ENCODE results near the gene CDK5R1.

CDK5R1 gene

DNA sequence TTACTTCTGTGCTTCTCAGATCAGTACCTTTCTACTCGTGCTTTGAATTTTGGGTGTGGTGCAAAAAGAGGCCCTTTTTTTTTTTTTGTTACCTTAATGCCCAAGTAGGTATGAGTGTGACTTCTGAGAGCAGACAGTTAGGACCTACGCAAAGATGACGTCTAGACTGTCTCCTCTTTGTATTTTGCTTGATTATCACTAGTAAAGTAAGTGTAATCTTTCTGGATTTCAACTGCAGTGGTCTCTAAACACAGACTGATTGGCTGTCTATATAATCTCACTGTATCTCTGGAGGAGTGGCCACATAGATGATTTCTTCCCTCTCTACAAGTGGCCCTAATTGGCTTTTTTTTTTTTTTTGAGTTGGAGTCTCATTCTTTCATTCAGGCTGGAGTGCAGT is 11.5 kb upstream of the CDK5R1 start:
- no peak for DNase-seq

DNA sequence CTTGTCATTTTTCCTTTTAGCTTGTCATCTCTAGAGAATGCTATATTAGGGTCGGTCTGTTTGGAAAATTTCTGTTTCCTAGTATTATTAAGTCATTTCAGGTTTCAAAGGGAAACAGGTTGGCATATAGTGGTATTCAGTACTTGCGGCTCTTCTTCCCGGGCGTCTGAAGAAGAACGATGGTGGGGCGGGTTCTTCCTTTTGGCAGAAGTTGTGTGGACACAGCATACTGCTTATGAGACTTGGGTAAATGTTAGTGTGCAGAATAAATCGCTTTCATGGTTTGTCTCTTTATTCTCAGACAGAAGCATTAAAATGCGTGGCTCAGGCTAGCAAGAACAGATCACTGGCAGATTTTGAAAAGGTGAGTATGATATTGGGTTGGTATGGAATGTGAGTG is 9.6 kb upstream of the CDK5R1 start:
- no peak for DNase-seq

GRCh38 chr17:32479074-32479617 is 7.6 kb upstream of the CDK5R1 start:
- no peak for DNase-seq

DNA sequence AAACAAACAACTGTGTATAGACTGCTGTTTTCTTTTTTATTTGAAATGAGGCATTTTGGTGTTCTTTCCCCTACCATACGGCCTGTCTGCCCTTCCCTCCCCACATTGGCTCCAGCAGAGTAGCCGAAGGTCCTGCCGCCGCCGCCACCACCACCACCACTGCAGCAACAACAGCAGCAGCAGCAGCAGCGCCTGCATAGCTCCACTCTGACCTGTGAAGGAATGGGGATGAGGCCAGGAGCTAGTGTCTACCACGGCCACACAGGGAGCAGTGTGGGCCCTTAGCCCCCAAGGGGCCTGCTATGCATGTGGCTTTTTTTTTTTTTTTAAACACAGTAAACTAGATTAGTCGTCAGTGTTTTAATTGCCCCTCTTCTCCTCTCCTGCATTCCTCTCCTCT is 5.6 kb upstream of the CDK5R1 start:
- DNase-seq: no peak

- no peak for DNase-seq
Measured at GRCh38 chr17:32482568-32483320, 4.0 kb upstream of the CDK5R1 start.

GRCh38 chr17:32483451-32484019 is 3.3 kb upstream of the CDK5R1 start:
- peak; percentile 32 for DNase-seq

DNA sequence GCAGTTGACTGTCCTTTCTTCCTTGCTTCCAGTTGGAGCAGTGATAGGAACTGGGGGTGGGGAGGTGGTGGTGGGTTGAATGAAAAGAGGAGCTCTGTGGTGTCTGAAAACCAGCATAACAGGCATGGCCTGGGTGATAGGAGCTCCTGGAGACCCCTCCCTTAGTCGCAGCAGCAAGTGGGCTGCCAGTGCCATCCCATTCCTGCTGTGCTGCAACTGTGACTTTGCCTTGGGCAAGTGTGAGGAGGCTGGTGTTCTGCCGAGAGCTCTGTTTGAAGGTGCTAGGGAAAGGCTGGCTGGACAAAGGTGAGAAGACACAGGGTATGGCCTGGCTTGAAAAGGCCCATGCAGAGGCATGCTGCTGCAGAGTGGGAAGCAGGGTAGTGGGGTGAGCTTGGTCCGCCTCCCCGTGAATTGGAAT is 2.7 kb upstream of the CDK5R1 start:
- DNase-seq: no peak

- DNase-seq: no peak
Measured at GRCh38 chr17:32484628-32485027, 2.2 kb upstream of the CDK5R1 start.

- no peak for DNase-seq
Measured at GRCh38 chr17:32485261-32486110, 1.3 kb upstream of the CDK5R1 start.

DNA sequence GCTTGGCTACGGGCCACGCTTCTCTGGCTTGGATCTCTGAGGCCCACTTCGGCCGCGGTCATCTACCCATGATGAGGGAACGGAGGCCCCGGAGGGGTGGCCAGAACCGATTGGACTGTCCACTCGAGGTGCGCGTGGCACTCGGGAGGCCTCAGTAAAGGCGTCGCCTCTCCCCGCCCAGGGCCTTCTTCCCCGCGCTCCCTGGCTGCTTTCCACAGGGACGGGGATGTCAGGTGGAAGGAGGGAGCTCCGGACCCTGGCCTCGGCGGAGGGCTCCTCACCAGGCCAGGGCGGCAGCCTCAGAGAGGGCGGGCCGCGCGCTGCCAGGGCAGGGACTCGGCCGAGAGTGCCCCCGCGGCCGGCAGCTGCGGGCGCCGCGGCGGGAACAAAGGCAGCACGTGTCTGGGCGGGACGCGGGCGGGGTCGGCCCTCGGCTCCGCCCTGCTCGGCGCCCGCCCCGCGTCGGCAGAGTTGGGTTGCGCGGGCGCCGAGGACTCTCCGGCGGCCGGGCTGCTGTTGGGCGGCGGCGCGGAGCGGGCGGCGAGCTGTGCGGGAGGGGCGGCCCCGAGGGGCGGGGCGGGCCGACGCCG is 587 bp upstream of the CDK5R1 start:
- DNase-seq: peak; percentile 78

DNA sequence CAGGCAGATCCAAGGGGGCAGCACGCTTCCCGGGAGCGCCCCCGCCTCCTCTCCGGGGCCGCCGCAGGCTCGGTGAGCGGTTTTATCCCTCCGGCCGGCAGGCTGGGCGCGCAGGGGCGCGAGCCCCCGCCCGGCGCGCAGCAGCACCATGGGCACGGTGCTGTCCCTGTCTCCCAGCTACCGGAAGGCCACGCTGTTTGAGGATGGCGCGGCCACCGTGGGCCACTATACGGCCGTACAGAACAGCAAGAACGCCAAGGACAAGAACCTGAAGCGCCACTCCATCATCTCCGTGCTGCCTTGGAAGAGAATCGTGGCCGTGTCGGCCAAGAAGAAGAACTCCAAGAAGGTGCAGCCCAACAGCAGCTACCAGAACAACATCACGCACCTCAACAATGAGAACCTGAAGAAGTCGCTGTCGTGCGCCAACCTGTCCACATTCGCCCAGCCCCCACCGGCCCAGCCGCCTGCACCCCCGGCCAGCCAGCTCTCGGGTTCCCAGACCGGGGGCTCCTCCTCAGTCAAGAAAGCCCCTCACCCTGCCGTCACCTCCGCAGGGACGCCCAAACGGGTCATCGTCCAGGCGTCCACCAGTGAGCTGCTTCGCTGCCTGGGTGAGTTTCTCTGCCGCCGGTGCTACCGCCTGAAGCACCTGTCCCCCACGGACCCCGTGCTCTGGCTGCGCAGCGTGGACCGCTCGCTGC is 832 bp downstream of the CDK5R1 start:
- DNase-seq: peak; percentile 39

DNA sequence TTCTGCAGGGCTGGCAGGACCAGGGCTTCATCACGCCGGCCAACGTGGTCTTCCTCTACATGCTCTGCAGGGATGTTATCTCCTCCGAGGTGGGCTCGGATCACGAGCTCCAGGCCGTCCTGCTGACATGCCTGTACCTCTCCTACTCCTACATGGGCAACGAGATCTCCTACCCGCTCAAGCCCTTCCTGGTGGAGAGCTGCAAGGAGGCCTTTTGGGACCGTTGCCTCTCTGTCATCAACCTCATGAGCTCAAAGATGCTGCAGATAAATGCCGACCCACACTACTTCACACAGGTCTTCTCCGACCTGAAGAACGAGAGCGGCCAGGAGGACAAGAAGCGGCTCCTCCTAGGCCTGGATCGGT is 1.4 kb downstream of the CDK5R1 start:
- no peak for DNase-seq

DNA sequence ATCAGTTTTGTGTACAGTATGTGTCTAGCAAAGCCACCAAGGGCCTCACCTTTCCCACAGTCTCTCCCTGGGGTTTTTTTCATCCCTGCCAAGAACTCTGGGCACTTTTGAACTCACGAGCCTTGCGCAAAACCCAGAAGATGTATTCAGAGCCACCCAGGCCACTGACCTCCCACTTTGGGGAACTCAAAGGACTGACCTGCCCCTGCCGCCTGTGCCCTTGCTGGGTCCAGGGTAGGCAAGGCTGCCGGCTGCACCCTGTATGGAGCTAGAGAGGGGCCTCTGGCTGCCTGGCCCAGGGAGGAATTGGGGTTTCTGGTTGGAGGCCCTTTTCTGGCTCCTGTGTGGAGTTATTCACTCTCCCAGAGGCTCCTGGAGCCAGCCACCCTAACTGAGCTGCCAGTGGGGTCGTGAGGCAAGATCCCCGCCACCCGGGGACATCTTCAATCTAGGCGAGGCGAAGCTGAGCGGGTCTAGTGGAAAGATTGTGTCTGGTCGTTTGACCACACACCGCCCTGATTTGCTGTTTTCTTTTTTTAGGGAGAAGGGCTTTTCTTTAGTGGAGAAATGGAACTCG is 1.9 kb downstream of the CDK5R1 start:
- no peak for DNase-seq

GRCh38 chr17:32489320-32490100 is 2.7 kb downstream of the CDK5R1 start:
- no peak for DNase-seq

GRCh38 chr17:32490101-32490482 is 3.3 kb downstream of the CDK5R1 start:
- no peak for DNase-seq

DNA sequence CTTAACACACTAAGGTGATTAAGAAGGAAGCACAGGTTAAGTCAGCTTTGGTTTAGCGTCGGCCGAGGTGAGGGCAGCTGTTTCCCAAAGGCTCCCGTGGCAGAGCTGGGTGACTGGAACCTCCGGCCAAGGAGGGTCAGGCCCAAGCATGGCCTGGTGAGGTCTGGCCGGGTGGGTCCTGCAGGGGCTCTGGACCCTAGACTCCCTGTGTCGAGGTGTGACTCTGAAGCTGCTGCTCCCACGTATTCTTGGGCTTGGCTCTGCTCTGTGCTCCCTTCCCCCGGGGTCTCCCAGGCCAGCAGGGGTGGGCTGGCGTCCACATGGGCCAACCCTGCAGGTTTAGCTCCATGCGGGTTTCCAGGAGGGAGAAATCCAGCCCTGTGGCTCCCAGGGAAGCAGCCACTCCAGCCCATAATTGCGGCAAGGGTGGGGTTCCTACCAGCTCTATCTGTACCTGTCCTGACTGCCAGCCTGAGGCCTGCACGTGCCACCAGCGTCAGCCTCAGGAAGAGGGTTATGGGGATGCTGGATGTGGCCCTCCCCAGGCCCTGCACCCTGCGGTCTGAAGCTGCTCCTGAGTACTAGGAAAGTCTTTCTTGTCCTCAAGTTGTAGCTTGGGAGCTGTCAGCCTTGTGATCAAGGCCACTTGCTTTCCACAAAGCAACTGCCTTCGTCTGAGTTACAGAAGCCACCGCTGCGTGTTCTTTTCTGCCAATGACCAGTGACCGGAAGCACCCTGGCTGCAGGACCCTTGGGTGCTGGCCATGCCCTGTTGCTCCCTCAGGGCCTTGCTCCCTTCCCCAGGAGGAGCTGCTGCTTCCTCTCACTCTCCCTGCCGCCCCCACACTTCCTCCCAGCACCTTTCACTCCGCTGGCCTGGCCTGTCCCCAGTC is 4.8 kb downstream of the CDK5R1 start:
- peak; percentile 33 for DNase-seq

- no peak for DNase-seq
Measured at GRCh38 chr17:32492264-32492589, 5.4 kb downstream of the CDK5R1 start.

- no peak for DNase-seq
Measured at GRCh38 chr17:32492648-32493289, 6.0 kb downstream of the CDK5R1 start.

- no peak for DNase-seq
Measured at GRCh38 chr17:32493571-32493970, 6.8 kb downstream of the CDK5R1 start.

- no peak for DNase-seq
Measured at GRCh38 chr17:32493976-32494513, 7.3 kb downstream of the CDK5R1 start.
